Naive thymus-derived CD4-positive, alpha-beta T cell (primary cell): Measurements from ENCODE around the gene SHANK3. TPM values are rescaled to one million over a fixed set of nuclear protein-coding genes. Genes with fewer than 3 reads are reported as not detected.

Source experiments
- ATAC-seq: fragments of 150-1000 bp; cut with Tn5 transposase; 2 replicates; pipeline ENCODE4 v1.10.0; 2021; ENCODE audit warnings: mild to moderate bottlenecking, moderate library complexity
- CTCF ChIA-PET: fragments of 350-600 bp; sonication (Branson Sonifier 250); formaldehyde crosslinking; loops from one replicate; lab custom pipeline; 2021; ENCODE audit warnings: antibody characterized with exemption; lab: Charles Lee
- POLR2A ChIA-PET: fragments of 350-600 bp; sonication (Branson Sonifier 250); formaldehyde crosslinking; loops from one replicate; lab custom pipeline; 2021; ENCODE audit warnings: antibody characterized with exemption, inconsistent platforms; lab: Charles Lee
- DNase-seq, 9 donors: peaks; one replicate each; pipeline versions ENCODE4 v3.0.0 to v3.0.0-alpha.2; 2020 to 2022; ENCODE audit warnings: mixed read lengths in 1 of 9
- H3K27ac ChIP-seq: one replicate; pipeline ENCODE4 v1.7.0; 2013; ENCODE audit warnings: mild to moderate bottlenecking, low read depth, low read length, moderate library complexity
- H3K27me3 ChIP-seq, 2 donors: one replicate each; pipeline ENCODE4 v1.7.0; 2013; ENCODE audit warnings: low read length in 2 of 2, mild to moderate bottlenecking in 2 of 2, moderate library complexity in 2 of 2; ENCODE audit not compliant: control insufficient read depth in 2 of 2, insufficient read depth in 2 of 2
- H3K36me3 ChIP-seq, 3 experiments: 1 replicate in 2 of 3; 2 replicates in 1 of 3; pipeline ENCODE4 v1.7.0; 2013; ENCODE audit warnings: low read length in 3 of 3, mild to moderate bottlenecking in 3 of 3, moderate library complexity in 1 of 3; ENCODE audit not compliant: insufficient read depth in 3 of 3, control insufficient read depth in 2 of 3
- H3K4me1 ChIP-seq, 2 donors: one replicate each; pipeline ENCODE4 v1.7.0; 2013; ENCODE audit warnings: low read length in 2 of 2, mild to moderate bottlenecking in 2 of 2, moderate library complexity in 1 of 2; ENCODE audit not compliant: control insufficient read depth in 2 of 2, insufficient read depth in 2 of 2
- H3K4me3 ChIP-seq: 2 replicates; pipeline ENCODE4 v1.7.0; 2013; ENCODE audit warnings: mild to moderate bottlenecking, low read length
- H3K9me3 ChIP-seq, 3 experiments: 1 replicate in 2 of 3; 2 replicates in 1 of 3; pipeline ENCODE4 v1.7.0; 2013; ENCODE audit warnings: low read length in 3 of 3; ENCODE audit not compliant: control insufficient read depth in 2 of 3
- H3K27ac Mint-ChIP-seq, 9 donors: one replicate each; pipeline ENCODE4 v1.8.0; 2020 to 2022; ENCODE audit warnings: mixed read lengths in 9 of 9, mild to moderate bottlenecking in 8 of 9, moderate library complexity in 5 of 9, inconsistent platforms in 2 of 9
- H3K27me3 Mint-ChIP-seq, 5 donors: one replicate each; pipeline ENCODE4 v1.8.0; 2021 to 2022; ENCODE audit warnings: mixed read lengths in 5 of 5, mild to moderate bottlenecking in 1 of 5
- H3K36me3 Mint-ChIP-seq, 5 donors: one replicate each; pipeline ENCODE4 v1.8.0; 2020 to 2022; ENCODE audit warnings: mixed read lengths in 5 of 5, mild to moderate bottlenecking in 3 of 5, inconsistent platforms in 1 of 5
- H3K4me1 Mint-ChIP-seq, 7 donors: one replicate each; pipeline ENCODE4 v1.8.0; 2020 to 2022; ENCODE audit warnings: mixed read lengths in 7 of 7, mild to moderate bottlenecking in 3 of 7, inconsistent platforms in 1 of 7
- H3K4me3 Mint-ChIP-seq, 10 donors: one replicate each; pipeline ENCODE4 v1.8.0; 2020 to 2022; ENCODE audit warnings: mild to moderate bottlenecking in 10 of 10, mixed read lengths in 10 of 10, moderate library complexity in 6 of 10, inconsistent platforms in 2 of 10
- H3K9me3 Mint-ChIP-seq, 11 donors: one replicate each; pipeline ENCODE4 v1.8.0; 2020 to 2022; ENCODE audit warnings: mixed read lengths in 11 of 11, mild to moderate bottlenecking in 4 of 11, inconsistent platforms in 1 of 11, moderate library complexity in 1 of 11
- intact Hi-C, 2 donors: fragments of 100-400 bp; cut with micrococcal nuclease; formaldehyde crosslinking; loops; one replicate each; pipeline ENCODE4 v1.15.1; 2023
- polyA plus RNA-seq, 2 donors: library from polyadenylated mRNA; unstranded; fragments of 300-500 nt; fragmentation: Illumina TruSeq; gene quantifications; one replicate each; pipeline ENCODE4 v1.2.3, GENCODE V29; 2021
- total RNA-seq, 6 experiments: library from RNA in 5 of 6; stranded (reverse) in 5 of 6; gene quantifications; 1 replicate in 5 of 6; 2 replicates in 1 of 6; pipeline ENCODE4 v1.2.3 and lab custom pipeline; 2021 to 2026

The SHANK3 gene
- total and polyA plus RNA-seq, 7 experiments from 2014 or later = 0.07 to 0.73 (median 0.16) TPM; not detected in 4

DNA sequence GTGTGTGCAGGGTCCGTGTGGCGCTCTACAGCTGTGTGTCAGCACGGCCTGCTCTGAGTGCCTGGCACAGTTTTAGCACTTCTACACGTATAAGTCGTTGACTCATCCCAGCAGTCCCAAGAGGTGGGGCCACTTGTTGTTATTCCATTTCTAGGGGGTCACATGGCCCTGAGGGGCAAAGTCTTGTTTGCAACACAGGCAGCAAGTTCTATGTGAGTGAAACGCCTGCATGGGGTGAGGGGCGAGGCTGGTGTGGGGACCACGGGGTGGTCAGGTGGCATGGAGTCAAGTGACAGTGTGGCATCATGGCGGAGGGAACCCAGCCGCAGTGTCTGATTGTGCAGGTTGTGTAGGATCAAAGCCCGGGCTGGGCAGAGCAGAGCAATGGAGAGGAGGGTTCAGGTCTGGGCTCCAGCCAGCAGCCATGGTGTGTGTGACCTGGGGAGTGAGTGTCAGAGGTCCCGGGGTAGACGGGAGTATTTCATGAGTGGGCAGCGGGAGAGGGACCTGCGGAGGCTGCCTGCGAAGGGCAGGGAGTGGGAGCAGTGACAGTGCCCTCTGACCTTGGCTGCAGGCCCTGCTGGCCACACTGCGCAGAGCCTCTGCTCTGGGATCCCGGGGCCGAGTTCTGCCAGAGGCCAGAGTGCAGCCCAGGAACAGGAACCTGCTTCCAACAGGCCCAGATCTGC, 27.9 kb downstream of the SHANK3 start:
- Histone ChIP-seq H3K4me1 (peaks cover 0 to 3% of the 10 kb centered on the region in 2 donors), H3K36me3 (no peaks in the 10 kb centered on the region), H3K4me3 (no peak overlapping the region), H3K27me3 (no peaks in the 10 kb centered on the region), H3K9me3 (no peaks in the 10 kb centered on the region), H3K27ac (no peak overlapping the region)
- Mint-ChIP-seq H3K4me1 (peaks cover 12 to 16% (median 14%) of the 10 kb centered on the region in 7 donors), H3K27ac (no peak overlapping the region), H3K27me3 (peaks cover 0 to 5% (median 0%) of the 10 kb centered on the region in 5 donors), H3K4me3 (no peak overlapping the region), H3K36me3 (no peaks in the 10 kb centered on the region), H3K9me3 (peaks cover 0 to 2% (median 0%) of the 10 kb centered on the region in 11 donors)
- intact Hi-C loops = no loop called here
- no peak for ATAC-seq
- ChIA-PET POLR2A (no interaction called here), CTCF (no interaction called here)
- no peak for DNase-seq

DNA sequence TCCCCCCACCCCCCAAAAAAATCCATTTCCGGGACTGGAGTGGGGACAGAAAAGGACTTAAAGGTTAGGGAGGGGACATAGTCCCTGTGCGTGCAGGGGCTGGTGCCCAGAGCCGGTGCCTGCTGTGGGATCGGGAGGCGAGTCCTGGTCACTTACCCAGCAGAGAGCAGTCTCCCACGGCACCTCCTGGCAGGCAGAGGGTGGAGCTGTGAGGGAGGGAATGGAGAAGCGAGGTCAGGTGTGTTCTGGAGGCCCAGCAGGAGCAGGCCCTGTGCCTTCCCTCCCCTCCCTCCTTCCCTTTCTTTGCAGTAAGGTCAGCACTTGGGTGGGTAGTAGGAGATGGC, 28.4 kb downstream of the SHANK3 start:
- Mint-ChIP-seq H3K4me1 (peaks cover 12 to 16% (median 14%) of the 10 kb centered on the region in 7 donors), H3K4me3 (no peak overlapping the region), H3K27me3 (peaks cover 0 to 5% (median 0%) of the 10 kb centered on the region in 5 donors), H3K36me3 (no peaks in the 10 kb centered on the region), H3K27ac (peak overlapping the region in 2 of 9 donors; percentile 38 to 61), H3K9me3 (peaks cover 0 to 2% (median 0%) of the 10 kb centered on the region in 11 donors)
- Histone ChIP-seq H3K9me3 (no peaks in the 10 kb centered on the region), H3K27me3 (no peaks in the 10 kb centered on the region), H3K27ac (no peak overlapping the region), H3K36me3 (no peaks in the 10 kb centered on the region), H3K4me1 (peaks cover 0 to 3% of the 10 kb centered on the region in 2 donors), H3K4me3 (no peak overlapping the region)
- CTCF ChIA-PET = no interaction called here
- DNase-seq (no peak), ATAC-seq (no peak)
- POLR2A ChIA-PET = no interaction called here
- intact Hi-C loops = no loop called here

- no peak for ATAC-seq
Observed at GRCh38 chr22:50701428-50702154, 29.0 kb downstream of the SHANK3 start.

DNA sequence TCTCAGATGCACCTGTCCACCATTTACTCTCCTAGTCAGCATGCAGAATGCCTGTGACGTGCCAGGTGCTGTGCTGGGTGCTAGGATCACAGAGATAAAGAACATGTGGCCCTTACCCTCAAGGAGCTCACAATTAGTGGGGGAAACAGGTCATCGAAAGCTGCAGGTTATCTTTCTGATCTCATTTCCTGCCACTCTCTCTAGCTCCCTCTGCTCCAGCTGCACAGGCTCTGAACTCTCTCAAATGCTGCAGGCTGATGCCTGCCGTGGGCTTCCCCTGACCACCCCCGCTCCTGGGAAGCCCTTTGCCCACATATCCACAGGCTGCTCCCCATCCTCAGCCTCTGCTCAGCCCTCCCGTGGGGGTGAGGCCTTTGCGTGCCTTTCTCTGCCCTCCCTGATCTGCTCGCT, 29.6 kb downstream of the SHANK3 start:
- no peaks in the 10 kb centered on the region for H3K27me3 ChIP-seq
- DNase-seq (no peak), ATAC-seq (no peak)
- H3K4me3 ChIP-seq = no peak overlapping the region
- Mint-ChIP-seq H3K9me3 (peaks cover 0 to 2% (median 0%) of the 10 kb centered on the region in 11 donors), H3K4me1 (peaks cover 12 to 16% (median 14%) of the 10 kb centered on the region in 7 donors), H3K27ac (peak overlapping the region in 3 of 9 donors; percentile 13 to 65 (median 50)), H3K4me3 (peak overlapping the region in 3 of 10 donors; percentile 2 to 32 (median 3)), H3K36me3 (no peaks in the 10 kb centered on the region), H3K27me3 (peaks cover 0 to 5% (median 0%) of the 10 kb centered on the region in 5 donors)
- peaks cover 0 to 3% of the 10 kb centered on the region in 2 donors for H3K4me1 ChIP-seq
- CTCF ChIA-PET = interaction anchor here (1.0 kb wide), 1 partner anchor 12 kb away, joined by 3 read pairs; no protein-coding TSS in a partner anchor
- H3K36me3 ChIP-seq = no peaks in the 10 kb centered on the region
- H3K27ac ChIP-seq = no peak overlapping the region
- intact Hi-C loops = no loop called here
- no peaks in the 10 kb centered on the region for H3K9me3 ChIP-seq
- POLR2A ChIA-PET = no interaction called here

More at GRCh38 chr22:50701428-50702154, 29.0 kb downstream of the SHANK3 start:
- ChIA-PET CTCF (no interaction called here), POLR2A (no interaction called here)
- H3K27ac Mint-ChIP-seq = peak overlapping the region in 3 of 9 donors; percentile 55 to 67 (median 61)
- H3K4me3 ChIP-seq = no peak overlapping the region
- no peaks in the 10 kb centered on the region for H3K36me3 Mint-ChIP-seq
- peaks cover 0 to 5% (median 0%) of the 10 kb centered on the region in 5 donors for H3K27me3 Mint-ChIP-seq
- H3K4me1 Mint-ChIP-seq = peaks cover 12 to 16% (median 14%) of the 10 kb centered on the region in 7 donors
- H3K27ac ChIP-seq = no peak overlapping the region
- no peak overlapping the region for H3K4me3 Mint-ChIP-seq
- no peaks in the 10 kb centered on the region for H3K36me3 ChIP-seq
- H3K9me3 ChIP-seq = no peaks in the 10 kb centered on the region
- H3K9me3 Mint-ChIP-seq = peaks cover 0 to 2% (median 0%) of the 10 kb centered on the region in 11 donors
- intact Hi-C loops = no loop called here
- H3K27me3 ChIP-seq = no peaks in the 10 kb centered on the region
- no peak for DNase-seq
- peaks cover 0 to 3% of the 10 kb centered on the region in 2 donors for H3K4me1 ChIP-seq

- peaks cover 0 to 2% (median 0%) of the 10 kb centered on the region in 11 donors for H3K9me3 Mint-ChIP-seq
- no peak for DNase-seq
- Histone ChIP-seq H3K36me3 (no peaks in the 10 kb centered on the region), H3K27me3 (no peaks in the 10 kb centered on the region), H3K27ac (no peak overlapping the region), H3K9me3 (no peaks in the 10 kb centered on the region), H3K4me3 (no peak overlapping the region), H3K4me1 (peaks cover 0 to 3% of the 10 kb centered on the region in 2 donors)
- no peak for ATAC-seq
- CTCF ChIA-PET = interaction anchor here (1.0 to 1.4 kb wide), 2 partner anchors 12 kb away, joined by 3 read pairs; no protein-coding TSS in a partner anchor
- peak overlapping the region in 1 of 10 donors; percentile 2 for H3K4me3 Mint-ChIP-seq
- H3K27ac Mint-ChIP-seq = peak overlapping the region in 3 of 9 donors; percentile 13 to 65 (median 50)
- peaks cover 0 to 5% (median 0%) of the 10 kb centered on the region in 5 donors for H3K27me3 Mint-ChIP-seq
- peaks cover 12 to 16% (median 14%) of the 10 kb centered on the region in 7 donors for H3K4me1 Mint-ChIP-seq
- POLR2A ChIA-PET = no interaction called here
- H3K36me3 Mint-ChIP-seq = no peaks in the 10 kb centered on the region
- intact Hi-C loops = no loop called here
Observed at GRCh38 chr22:50702821-50703725, 30.4 kb downstream of the SHANK3 start.
